ENCODE data around the gene RGSL1. TPM values are rescaled to one million over a fixed set of nuclear protein-coding genes. Genes with fewer than 3 reads are reported as not detected.

The RGSL1 gene
- total and polyA plus RNA-seq, 2 donors, result 0.02 TPM; not detected in 1

- H3K27me3 ChIP-seq (ENCODE audit: control insufficient read depth in 2 of 2, insufficient read depth in 1 of 2, low read length in 1 of 2), result peaks cover 0 to 13% of the 10 kb centered on the region in 2 donors
- no peak for DNase-seq (ENCODE audit: low read depth in 6 of 9, low spot score in 9 of 9)
- WGBS, result 94% methylated on average over 17 of the region's 17 CpGs
- peaks cover 4 to 25% of the 10 kb centered on the region in 2 donors for H3K4me1 ChIP-seq (ENCODE audit: control insufficient read depth in 2 of 2, insufficient read depth in 2 of 2, low read length in 2 of 2)
- H3K27ac ChIP-seq (ENCODE audit: low read depth in 1 of 2, low read length in 1 of 2), result no peak overlapping the region
- no peaks in the 10 kb centered on the region for H3K36me3 ChIP-seq (ENCODE audit: control insufficient read depth in 2 of 2, insufficient read depth in 2 of 2, low read length in 1 of 2)
- H3K9me3 ChIP-seq (ENCODE audit: control insufficient read depth in 2 of 2, insufficient read depth in 1 of 2, low read length in 1 of 2), result no peaks in the 10 kb centered on the region
- no peak overlapping the region for H3K4me3 ChIP-seq (ENCODE audit: low read length in 2 of 2)
Measured at GRCh38 chr1:182600036-182600713, 150.2 kb downstream of the RGSL1 start.

DNA sequence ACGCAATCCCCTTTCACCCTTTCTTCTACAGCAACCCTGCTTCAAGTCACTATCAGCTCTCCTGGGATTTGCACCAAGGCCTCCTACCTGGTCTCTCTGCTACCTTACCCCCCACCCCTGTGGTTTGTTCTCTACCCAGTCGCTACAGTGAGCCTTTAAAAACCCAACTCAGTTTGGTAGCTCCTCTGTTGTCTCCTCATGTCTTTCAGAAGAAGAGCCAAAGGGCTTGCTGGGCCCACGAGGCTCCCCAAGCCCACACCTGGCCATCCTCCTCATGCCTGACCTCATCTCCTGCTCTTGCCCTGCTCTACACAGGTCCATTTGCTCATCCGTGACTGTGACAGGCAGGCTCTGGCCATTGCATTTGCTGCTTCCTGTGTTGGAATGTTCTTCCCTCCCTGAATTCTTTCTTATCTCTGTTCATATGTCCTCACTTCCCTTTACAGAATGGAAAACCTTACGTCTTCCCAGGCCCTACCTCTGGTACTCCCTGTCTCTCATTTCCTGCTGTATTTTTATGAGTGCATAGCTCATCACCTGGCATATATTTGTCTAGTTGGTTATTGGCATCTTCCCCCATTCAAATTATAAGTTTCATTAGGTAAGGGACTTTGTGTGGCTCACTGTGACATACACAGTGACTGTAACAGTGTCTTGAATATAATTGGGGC lies 150.9 kb downstream of the RGSL1 start:
- H3K4me1 ChIP-seq (ENCODE audit: control insufficient read depth in 2 of 2, insufficient read depth in 2 of 2, low read length in 2 of 2), result peaks cover 4 to 25% of the 10 kb centered on the region in 2 donors
- H3K4me3 ChIP-seq (ENCODE audit: low read length in 2 of 2), result no peak overlapping the region
- H3K27ac ChIP-seq (ENCODE audit: low read depth in 1 of 2, low read length in 1 of 2), result no peak overlapping the region
- DNase-seq (ENCODE audit: low read depth in 6 of 9, low spot score in 9 of 9), result no peak
- H3K27me3 ChIP-seq (ENCODE audit: control insufficient read depth in 2 of 2, insufficient read depth in 1 of 2, low read length in 1 of 2), result peaks cover 0 to 19% of the 10 kb centered on the region in 2 donors
- WGBS, result 71% methylated on average over 5 of the region's 5 CpGs
- H3K9me3 ChIP-seq (ENCODE audit: control insufficient read depth in 2 of 2, insufficient read depth in 1 of 2, low read length in 1 of 2), result no peaks in the 10 kb centered on the region
- no peaks in the 10 kb centered on the region for H3K36me3 ChIP-seq (ENCODE audit: control insufficient read depth in 2 of 2, insufficient read depth in 2 of 2, low read length in 1 of 2)

DNA sequence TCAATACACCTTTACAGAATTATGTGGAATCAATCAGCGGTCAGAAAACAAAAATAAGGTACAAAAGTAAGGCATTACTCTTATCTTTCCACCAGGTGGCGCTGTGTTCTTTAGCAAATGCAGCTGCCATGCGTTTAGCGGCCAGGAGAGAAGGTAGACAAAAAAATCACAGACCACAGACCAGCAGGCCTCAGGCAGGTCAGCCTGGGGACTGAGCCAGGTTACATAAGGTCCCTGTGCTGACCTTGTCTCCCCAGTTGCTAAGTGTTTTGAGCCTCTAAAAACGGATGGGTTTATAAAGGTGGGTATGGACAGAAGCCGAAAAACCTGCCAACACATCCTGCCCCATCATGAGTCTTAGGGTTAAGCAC lies 151.5 kb downstream of the RGSL1 start:
- peak in 6 of 9 donors; percentile 55 to 85 (median 68) for DNase-seq (ENCODE audit: low read depth in 6 of 9, low spot score in 9 of 9)
- Histone ChIP-seq H3K27me3 (ENCODE audit: control insufficient read depth in 2 of 2, insufficient read depth in 1 of 2, low read length in 1 of 2) (peaks cover 0 to 23% of the 10 kb centered on the region in 2 donors), H3K27ac (ENCODE audit: low read depth in 1 of 2, low read length in 1 of 2) (no peak overlapping the region), H3K4me1 (ENCODE audit: control insufficient read depth in 2 of 2, insufficient read depth in 2 of 2, low read length in 2 of 2) (peaks cover 4 to 25% of the 10 kb centered on the region in 2 donors), H3K36me3 (ENCODE audit: control insufficient read depth in 2 of 2, insufficient read depth in 2 of 2, low read length in 1 of 2) (no peaks in the 10 kb centered on the region), H3K9me3 (ENCODE audit: control insufficient read depth in 2 of 2, insufficient read depth in 1 of 2, low read length in 1 of 2) (no peaks in the 10 kb centered on the region), H3K4me3 (ENCODE audit: low read length in 2 of 2) (no peak overlapping the region)
- WGBS, result 33% methylated on average over 6 of the region's 6 CpGs

- no peaks in the 10 kb centered on the region for H3K9me3 ChIP-seq (ENCODE audit: control insufficient read depth in 2 of 2, insufficient read depth in 1 of 2, low read length in 1 of 2)
- no peak overlapping the region for H3K27ac ChIP-seq (ENCODE audit: low read depth in 1 of 2, low read length in 1 of 2)
- DNase-seq (ENCODE audit: low read depth in 6 of 9, low spot score in 9 of 9), result no peak
- no peak overlapping the region for H3K4me3 ChIP-seq (ENCODE audit: low read length in 2 of 2)
- WGBS, result 95% methylated on average over 4 of the region's 4 CpGs
- no peaks in the 10 kb centered on the region for H3K36me3 ChIP-seq (ENCODE audit: control insufficient read depth in 2 of 2, insufficient read depth in 2 of 2, low read length in 1 of 2)
- peaks cover 0 to 27% of the 10 kb centered on the region in 2 donors for H3K27me3 ChIP-seq (ENCODE audit: control insufficient read depth in 2 of 2, insufficient read depth in 1 of 2, low read length in 1 of 2)
- H3K4me1 ChIP-seq (ENCODE audit: control insufficient read depth in 2 of 2, insufficient read depth in 2 of 2, low read length in 2 of 2), result peaks cover 4 to 25% of the 10 kb centered on the region in 2 donors
Measured at GRCh38 chr1:182601913-182602312, 152.0 kb downstream of the RGSL1 start.

- Histone ChIP-seq H3K9me3 (ENCODE audit: control insufficient read depth in 2 of 2, insufficient read depth in 1 of 2, low read length in 1 of 2) (no peaks in the 10 kb centered on the region), H3K4me1 (ENCODE audit: control insufficient read depth in 2 of 2, insufficient read depth in 2 of 2, low read length in 2 of 2) (peaks cover 4 to 25% of the 10 kb centered on the region in 2 donors), H3K27ac (ENCODE audit: low read depth in 1 of 2, low read length in 1 of 2) (no peak overlapping the region), H3K4me3 (ENCODE audit: low read length in 2 of 2) (peak overlapping the region in 1 of 2 donors; percentile 37), H3K27me3 (ENCODE audit: control insufficient read depth in 2 of 2, insufficient read depth in 1 of 2, low read length in 1 of 2) (peaks cover 0 to 34% of the 10 kb centered on the region in 2 donors), H3K36me3 (ENCODE audit: control insufficient read depth in 2 of 2, insufficient read depth in 2 of 2, low read length in 1 of 2) (no peaks in the 10 kb centered on the region)
- DNase-seq (ENCODE audit: low read depth in 6 of 9, low spot score in 9 of 9), result peak in 1 of 9 donors; percentile 42
- WGBS, result 88% methylated on average over 10 of the region's 10 CpGs
Measured at GRCh38 chr1:182602935-182603645, 153.1 kb downstream of the RGSL1 start.

GRCh38 chr1:182603646-182604174 lies 153.8 kb downstream of the RGSL1 start:
- Histone ChIP-seq H3K36me3 (ENCODE audit: control insufficient read depth in 2 of 2, insufficient read depth in 2 of 2, low read length in 1 of 2) (no peaks in the 10 kb centered on the region), H3K9me3 (ENCODE audit: control insufficient read depth in 2 of 2, insufficient read depth in 1 of 2, low read length in 1 of 2) (no peaks in the 10 kb centered on the region), H3K4me1 (ENCODE audit: control insufficient read depth in 2 of 2, insufficient read depth in 2 of 2, low read length in 2 of 2) (peaks cover 4 to 25% of the 10 kb centered on the region in 2 donors), H3K4me3 (ENCODE audit: low read length in 2 of 2) (peak overlapping the region; percentile 37 to 39), H3K27ac (ENCODE audit: low read depth in 1 of 2, low read length in 1 of 2) (no peak overlapping the region), H3K27me3 (ENCODE audit: control insufficient read depth in 2 of 2, insufficient read depth in 1 of 2, low read length in 1 of 2) (peaks cover 0 to 36% of the 10 kb centered on the region in 2 donors)
- WGBS, result 6% methylated on average over 12 of the region's 12 CpGs
- DNase-seq (ENCODE audit: low read depth in 6 of 9, low spot score in 9 of 9), result no peak

DNA sequence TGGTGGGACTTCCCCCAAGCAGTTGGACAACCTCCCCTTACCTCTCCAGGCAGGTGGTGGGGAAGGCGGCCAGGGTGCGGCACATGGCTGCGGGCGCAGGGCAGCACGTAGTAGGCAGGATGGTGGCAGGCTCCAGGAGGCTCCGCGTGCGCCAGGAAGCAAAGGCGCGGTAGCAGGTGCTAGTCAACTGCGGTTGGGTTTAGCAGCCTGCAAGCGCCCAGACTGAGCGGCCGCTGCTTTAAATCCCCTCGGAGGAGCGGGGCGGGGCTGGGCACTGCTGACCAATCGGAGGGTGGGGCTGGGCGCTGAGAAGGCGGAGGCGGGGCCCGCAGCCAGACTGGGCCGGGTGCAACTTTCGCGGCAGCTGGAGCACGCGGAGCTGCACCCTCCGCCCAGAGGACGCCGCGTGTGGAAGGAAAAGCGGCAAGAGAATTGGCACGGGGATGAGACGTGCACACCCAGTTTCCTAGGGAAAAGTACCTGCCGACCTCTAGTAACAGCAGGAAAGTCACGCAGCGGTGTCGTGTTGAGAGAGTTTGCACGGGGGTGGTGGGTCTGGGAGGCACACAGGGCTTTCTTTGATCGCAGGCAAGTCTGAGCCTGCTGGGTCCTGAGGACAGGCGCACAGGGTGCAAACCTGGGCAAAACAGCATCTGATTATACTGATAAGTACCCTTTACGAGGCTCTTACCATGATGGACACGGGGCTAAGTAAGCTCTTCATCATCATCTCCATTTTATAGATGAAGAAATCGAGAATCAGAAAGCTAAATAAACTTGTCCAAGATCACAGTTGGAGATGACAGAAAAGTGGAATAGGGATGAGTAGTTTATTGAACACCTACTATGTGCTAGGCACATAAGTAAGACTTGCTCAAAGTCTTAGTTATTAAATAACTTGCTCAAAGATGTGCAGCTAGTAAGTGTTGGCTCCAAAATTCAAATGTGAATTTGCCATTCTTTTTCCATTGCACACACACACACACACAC lies 154.5 kb downstream of the RGSL1 start, which contains the start of gene RGS16:
Gene RGS16 (minus strand): TSS at position 215 of the 990 bp plus-strand sequence. CDS start 130 bp downstream, at position 85.
- Histone ChIP-seq H3K4me3 (ENCODE audit: low read length in 2 of 2) (peak within 1 kb of the TSS; percentile 37 to 39), H3K9me3 (ENCODE audit: control insufficient read depth in 2 of 2, insufficient read depth in 1 of 2, low read length in 1 of 2) (no peaks in the 10 kb centered on the region), H3K27me3 (ENCODE audit: control insufficient read depth in 2 of 2, insufficient read depth in 1 of 2, low read length in 1 of 2) (peaks cover 4 to 41% of the 10 kb centered on the region in 2 donors), H3K4me1 (ENCODE audit: control insufficient read depth in 2 of 2, insufficient read depth in 2 of 2, low read length in 2 of 2) (peaks cover 4 to 22% of the 10 kb centered on the region in 2 donors), H3K36me3 (ENCODE audit: control insufficient read depth in 2 of 2, insufficient read depth in 2 of 2, low read length in 1 of 2) (no peaks in the 10 kb centered on the region), H3K27ac (ENCODE audit: low read depth in 1 of 2, low read length in 1 of 2) (no peak within 1 kb of the TSS)
- WGBS, result 7% methylated on average over 44 of the region's 44 CpGs
- peak; percentile 64 to 94 (median 84) for DNase-seq (ENCODE audit: low read depth in 6 of 9, low spot score in 9 of 9)

- H3K4me3 ChIP-seq (ENCODE audit: low read length in 2 of 2), result no peak overlapping the region
- peaks cover 10 to 69% of the 10 kb centered on the region in 2 donors for H3K27me3 ChIP-seq (ENCODE audit: control insufficient read depth in 2 of 2, insufficient read depth in 1 of 2, low read length in 1 of 2)
- no peak overlapping the region for H3K27ac ChIP-seq (ENCODE audit: low read depth in 1 of 2, low read length in 1 of 2)
- no peak for DNase-seq (ENCODE audit: low read depth in 6 of 9, low spot score in 9 of 9)
- no peaks in the 10 kb centered on the region for H3K36me3 ChIP-seq (ENCODE audit: control insufficient read depth in 2 of 2, insufficient read depth in 2 of 2, low read length in 1 of 2)
- 81% methylated on average over 1 of the region's 1 CpG for WGBS
- H3K9me3 ChIP-seq (ENCODE audit: control insufficient read depth in 2 of 2, insufficient read depth in 1 of 2, low read length in 1 of 2), result no peaks in the 10 kb centered on the region
- H3K4me1 ChIP-seq (ENCODE audit: control insufficient read depth in 2 of 2, insufficient read depth in 2 of 2, low read length in 2 of 2), result peaks cover 4 to 15% of the 10 kb centered on the region in 2 donors
Measured at GRCh38 chr1:182607566-182607965, 157.6 kb downstream of the RGSL1 start.

Data from thymus (tissue), 11 donors.